ENCODE data around the gene BDH1.

Gene BDH1

GRCh38 chr3:197547306-197548011 lies 8.3 kb downstream of the BDH1 start:
- no peak for DNase-seq

- no peak for DNase-seq
These were observed 9.3 kb downstream of the BDH1 start for GRCh38 chr3:197546307-197547085.

- DNase-seq = no peak
These were observed 10.2 kb downstream of the BDH1 start for GRCh38 chr3:197545571-197545970.

GRCh38 chr3:197545101-197545500 lies 10.7 kb downstream of the BDH1 start:
- DNase-seq = no peak

- DNase-seq = no peak
These were observed 12.9 kb downstream of the BDH1 start for GRCh38 chr3:197542741-197543454.

- no peak for DNase-seq
These were observed 13.8 kb downstream of the BDH1 start for GRCh38 chr3:197541756-197542539.

GRCh38 chr3:197540961-197541377 lies 14.8 kb downstream of the BDH1 start:
- no peak for DNase-seq

GRCh38 chr3:197539651-197540051 lies 16.1 kb downstream of the BDH1 start:
- DNase-seq = no peak

- DNase-seq = no peak
These were observed 21.6 kb downstream of the BDH1 start for GRCh38 chr3:197533927-197534725.

GRCh38 chr3:197533396-197533795 lies 22.4 kb downstream of the BDH1 start:
- DNase-seq = no peak

- DNase-seq = no peak
These were observed 23.4 kb downstream of the BDH1 start for GRCh38 chr3:197532388-197532787.

- no peak for DNase-seq
These were observed 27.6 kb downstream of the BDH1 start for GRCh38 chr3:197528190-197528589.

- DNase-seq = no peak
These were observed 28.2 kb downstream of the BDH1 start for GRCh38 chr3:197527569-197527968.

- DNase-seq = no peak
These were observed 30.1 kb downstream of the BDH1 start for GRCh38 chr3:197525706-197526105.

- DNase-seq = no peak
These were observed 31.6 kb downstream of the BDH1 start for GRCh38 chr3:197524128-197524527.

GRCh38 chr3:197523526-197523925 lies 32.2 kb downstream of the BDH1 start:
- no peak for DNase-seq

GRCh38 chr3:197522881-197523441 lies 32.8 kb downstream of the BDH1 start:
- no peak for DNase-seq

GRCh38 chr3:197522183-197522715 lies 33.5 kb downstream of the BDH1 start:
- no peak for DNase-seq

GRCh38 chr3:197521277-197522182 lies 34.2 kb downstream of the BDH1 start:
- no peak for DNase-seq
